NK-92 treated with Interleukin-12 subunit alpha and Interleukin-12 subunit beta, amount 100 ng/mL, for 24 hours (cell line): ENCODE results near the gene USP5.

ENCODE experiments used
- DNase-seq: peaks from one replicate; lab custom pipeline; 2025; lab: John Stamatoyannopoulos, UW

USP5 gene

DNA sequence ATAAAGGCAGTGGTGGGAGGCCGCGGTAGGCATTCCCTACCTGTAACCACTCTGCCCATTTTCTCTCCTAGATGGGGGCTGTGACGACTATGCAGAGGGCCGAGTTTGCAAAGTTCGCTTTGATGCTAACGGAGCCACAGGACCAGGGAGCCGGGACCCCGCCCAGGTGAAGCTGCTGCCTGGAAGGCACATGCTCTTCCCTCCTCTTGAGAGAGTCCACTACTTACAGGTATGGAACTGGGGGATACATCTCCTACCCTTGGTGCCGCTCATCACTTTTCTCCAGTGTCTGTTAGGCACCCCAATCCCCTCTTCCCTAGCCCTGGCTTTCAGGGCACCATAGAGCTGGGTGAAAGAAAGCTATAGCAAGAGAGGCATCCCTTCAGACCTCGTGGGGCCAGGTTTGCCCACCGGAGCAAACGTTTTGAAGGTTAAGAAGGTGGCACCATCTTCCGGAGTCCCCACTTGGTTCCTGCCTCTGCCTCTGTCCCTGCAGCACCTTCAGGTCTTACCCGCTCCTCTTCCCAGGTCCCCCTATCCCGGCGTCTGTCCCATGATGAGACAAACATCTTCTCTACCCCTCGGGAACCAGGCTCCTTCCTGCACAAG is 25.7 kb upstream of the USP5 start:
- DNase-seq, result no peak

DNA sequence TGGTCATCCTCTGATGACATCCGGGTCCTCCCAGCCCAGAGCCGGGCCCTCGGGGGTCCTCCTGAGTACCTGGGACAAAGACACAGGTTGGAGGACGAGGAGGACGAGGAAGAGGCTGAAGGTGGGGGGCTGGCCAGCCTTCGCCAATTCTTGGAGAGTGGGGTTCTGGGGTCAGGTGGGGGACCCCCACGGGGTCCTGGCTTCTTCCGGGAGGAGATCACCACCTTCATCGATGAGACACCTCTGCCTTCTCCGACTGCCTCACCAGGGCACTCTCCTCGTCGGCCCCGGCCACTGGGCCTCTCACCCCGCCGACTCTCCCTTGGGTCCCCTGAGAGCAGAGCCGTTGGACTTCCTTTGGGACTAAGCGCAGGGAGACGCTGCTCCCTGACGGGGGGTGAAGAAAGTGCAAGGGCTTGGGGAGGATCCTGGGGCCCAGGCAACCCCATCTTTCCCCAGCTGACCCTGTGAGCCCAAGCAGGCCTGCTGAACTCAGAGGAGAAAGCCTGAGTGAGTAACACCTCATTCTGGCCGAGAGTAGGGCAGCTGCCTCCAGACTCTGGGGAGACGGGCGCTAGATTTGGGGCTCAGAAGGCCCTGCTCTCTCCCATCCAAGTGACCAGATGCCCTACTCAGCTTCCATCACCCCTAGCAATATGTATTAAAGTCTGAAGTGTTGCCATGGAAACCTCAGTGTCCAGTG is 25.1 kb upstream of the USP5 start:
- DNase-seq, result no peak

DNA sequence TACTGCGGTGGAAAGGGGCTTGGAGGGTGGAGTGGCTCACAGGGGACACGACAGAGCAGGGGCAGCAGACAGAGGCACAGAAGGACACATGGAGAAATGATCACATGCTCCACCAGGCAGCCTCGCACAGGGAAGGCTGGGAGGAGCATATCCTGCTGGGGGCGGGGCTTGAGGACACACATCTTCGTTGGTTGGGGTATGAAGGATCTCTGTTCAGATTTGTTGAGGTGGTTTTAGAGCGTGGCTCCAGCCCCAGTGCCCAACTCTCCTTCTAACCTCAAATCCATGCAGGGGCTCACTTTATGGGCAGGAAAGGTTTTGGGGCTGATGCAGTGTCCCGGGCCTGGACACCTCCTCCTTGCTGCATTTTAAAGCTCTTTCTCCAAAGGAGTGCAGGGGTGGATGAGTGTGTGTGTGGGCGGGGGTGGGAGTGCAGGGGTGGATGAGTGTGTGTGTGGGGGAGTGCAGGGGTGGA is 24.5 kb upstream of the USP5 start:
- DNase-seq, result no peak

DNA sequence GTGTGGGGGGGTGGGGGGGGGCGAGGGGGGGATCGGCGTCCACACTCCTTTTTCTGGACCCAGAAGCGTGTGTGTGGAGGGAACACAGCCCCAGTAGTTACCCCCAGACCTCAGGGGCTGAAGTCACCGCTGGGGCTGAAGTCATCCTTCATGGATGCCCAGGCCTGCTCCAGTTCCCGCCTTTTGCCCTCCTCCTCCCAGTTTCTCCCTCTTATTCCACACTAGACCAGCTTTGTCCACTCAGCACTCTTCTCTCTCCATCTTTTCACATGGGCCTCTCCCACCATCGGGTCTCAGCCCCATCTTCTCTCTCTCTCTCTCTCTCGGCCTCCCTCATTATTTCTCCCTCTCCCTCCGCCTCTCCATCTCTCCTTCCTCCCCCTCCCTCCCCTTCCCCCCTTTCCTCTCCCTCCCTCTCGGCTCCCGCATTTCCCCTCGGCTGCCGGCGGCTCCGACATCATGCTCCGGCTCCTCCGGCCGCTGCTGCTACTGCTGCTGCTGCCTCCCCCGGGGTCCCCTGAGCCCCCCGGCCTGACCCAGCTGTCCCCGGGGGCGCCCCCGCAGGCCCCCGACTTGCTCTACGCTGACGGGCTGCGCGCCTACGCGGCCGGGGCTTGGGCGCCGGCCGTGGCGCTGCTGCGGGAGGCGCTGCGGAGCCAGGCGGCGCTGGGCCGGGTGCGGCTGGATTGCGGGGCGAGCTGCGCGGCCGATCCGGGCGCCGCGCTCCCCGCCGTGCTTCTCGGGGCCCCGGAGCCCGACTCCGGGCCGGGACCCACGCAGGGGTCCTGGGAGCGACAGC is 23.8 kb upstream of the USP5 start, which contains the start of gene P3H3:
Gene P3H3, plus strand, starts transcription at position 426 of the 799 bp plus-strand sequence. Its CDS starts 34 bp downstream, at position 460.
- no peak for DNase-seq

DNA sequence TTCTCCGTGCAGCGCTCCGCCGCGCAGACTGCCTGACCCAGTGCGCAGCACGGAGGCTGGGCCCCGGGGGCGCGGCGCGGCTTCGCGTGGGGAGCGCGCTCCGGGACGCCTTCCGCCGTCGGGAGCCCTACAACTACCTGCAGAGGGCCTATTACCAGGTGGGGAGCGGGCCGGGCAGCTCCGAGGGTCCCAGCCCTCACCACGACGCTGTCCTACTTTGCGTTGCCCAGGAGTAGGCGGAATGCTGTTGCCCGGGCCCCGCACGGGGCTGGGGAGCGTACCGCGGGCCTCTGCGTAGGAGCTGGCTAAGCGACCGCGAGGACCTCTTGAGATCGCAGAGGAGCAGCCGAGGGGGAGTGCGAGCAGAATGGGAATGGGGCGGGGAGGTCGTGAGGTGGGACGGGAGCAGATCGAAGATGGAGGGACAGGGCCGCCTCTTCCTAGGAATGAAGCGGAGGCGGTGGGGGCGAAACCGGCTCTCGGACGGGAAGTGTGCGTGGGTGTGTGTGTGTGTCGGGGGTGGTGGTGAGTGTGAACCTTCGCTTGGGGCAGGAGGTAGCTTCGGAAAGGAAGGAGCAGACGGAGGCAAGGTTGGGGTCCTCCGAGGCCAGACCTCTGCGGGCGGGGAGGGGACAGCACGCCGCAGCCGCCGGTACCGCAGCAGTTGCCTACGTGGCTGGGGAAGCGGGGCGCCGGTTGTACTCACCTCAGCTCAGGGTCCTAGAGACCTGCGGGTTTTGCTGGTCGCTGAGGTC is 23.0 kb upstream of the USP5 start:
- no peak for DNase-seq

DNA sequence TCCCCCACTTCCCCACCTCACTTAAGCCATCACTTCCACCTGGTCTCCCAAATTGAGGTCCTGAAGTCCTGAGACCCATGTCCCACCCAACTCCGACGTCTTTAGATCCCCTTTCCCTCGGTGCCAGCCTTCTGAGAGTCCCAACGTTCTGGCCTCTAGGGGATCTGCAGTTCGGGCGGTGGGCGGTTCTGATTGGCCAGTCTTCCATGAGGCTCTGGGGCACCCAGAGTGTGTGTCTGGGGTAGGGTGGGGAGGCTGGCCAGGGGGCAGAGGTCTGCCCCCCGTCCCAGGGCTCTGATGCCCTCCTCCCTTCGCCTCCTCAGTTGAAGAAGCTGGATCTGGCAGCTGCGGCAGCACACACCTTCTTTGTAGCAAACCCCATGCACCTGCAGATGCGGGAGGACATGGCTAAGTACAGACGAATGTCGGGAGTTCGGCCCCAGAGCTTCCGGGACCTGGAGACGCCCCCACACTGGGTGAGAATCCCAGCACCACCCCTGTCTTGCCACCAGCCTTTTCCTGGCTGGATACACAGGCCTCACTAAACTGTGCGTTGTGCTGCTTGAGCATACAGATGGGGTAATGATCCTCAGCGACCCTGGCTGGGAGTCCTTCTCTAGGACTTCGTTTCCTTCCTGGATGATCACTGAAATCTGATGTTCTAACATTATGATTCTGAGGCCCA is 22.3 kb upstream of the USP5 start:
- DNase-seq, result no peak

DNA sequence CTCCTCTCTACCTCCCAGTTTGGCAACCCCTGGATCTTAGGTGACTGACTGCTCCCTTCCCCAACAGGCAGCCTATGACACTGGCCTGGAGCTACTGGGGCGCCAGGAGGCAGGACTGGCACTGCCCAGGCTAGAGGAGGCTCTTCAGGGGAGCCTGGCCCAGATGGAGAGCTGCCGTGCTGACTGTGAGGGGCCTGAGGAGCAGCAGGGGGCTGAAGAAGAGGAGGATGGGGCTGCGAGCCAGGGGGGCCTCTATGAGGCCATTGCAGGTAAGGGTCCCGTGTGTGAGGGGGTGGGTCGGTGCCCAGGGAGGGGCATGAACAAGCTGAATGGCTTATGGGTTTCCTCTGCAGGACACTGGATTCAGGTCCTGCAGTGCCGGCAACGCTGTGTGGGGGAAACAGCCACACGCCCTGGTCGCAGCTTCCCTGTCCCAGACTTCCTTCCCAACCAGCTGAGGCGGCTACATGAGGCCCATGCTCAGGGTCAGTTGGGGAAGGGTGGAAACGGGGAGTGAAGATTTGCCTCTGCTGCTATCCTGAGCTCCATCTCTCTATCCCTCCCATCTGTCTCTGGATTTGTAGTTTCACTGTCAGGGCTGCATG is 21.6 kb upstream of the USP5 start:
- DNase-seq, result no peak

DNA sequence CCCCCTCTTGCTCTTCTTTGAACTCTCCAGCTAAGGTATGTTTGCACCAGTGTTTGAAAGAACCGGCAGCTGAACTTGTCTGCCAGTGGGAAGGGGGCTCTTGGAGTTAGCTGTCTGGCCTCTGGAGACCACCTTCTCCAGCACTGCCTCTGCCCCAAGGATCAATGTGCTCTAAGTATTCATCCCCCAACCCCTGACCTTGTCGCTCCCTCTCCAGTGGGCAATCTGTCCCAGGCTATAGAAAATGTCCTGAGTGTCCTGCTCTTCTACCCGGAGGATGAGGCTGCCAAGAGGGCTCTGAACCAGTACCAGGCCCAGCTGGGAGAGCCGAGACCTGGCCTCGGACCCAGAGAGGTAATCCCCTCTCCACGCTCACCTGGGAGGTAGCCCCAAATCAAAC is 21.0 kb upstream of the USP5 start:
- DNase-seq, result no peak

DNA sequence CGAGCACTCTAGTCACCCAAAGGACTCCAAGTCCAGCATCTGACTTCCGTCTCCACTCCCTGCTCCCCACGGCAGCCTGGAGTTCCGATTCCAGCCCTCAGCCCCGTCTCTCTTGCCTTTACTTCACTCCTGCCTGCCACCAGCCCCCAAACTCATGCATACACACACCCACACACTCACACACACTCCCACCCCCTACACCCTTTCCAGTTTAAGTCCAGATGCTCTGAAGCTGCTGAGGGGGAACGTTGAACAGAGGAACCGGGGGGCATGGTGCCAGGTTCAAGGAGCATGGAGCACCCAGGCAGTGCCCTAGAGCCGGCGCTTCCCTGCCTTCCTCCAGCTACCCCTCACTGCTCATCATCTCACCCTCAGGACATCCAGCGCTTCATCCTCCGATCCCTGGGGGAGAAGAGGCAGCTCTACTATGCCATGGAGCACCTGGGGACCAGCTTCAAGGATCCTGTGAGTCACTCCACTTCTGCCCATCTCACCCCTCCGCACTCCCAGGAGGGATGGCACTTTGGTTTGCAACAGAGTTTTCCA is 20.4 kb upstream of the USP5 start:
- DNase-seq, result no peak

DNA sequence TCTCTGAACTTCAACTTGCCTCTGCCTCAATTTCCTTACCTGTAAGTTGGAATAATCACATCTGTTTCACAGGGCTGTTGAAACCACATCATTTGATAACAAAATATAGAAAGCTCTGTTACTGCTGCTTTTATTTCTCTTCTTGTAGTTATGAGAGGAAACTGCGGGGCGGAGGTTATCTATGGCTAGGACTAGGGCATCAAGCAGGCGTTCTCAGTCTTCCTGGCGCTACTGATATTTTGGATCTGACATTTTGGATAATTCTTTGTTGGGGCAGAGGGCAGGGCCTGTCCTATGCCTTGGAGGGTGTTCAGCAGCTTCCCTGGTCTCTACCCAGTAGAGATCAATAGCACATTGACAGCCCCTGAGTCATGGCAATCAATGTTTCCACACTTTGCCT is 19.8 kb upstream of the USP5 start:
- DNase-seq, result no peak

DNA sequence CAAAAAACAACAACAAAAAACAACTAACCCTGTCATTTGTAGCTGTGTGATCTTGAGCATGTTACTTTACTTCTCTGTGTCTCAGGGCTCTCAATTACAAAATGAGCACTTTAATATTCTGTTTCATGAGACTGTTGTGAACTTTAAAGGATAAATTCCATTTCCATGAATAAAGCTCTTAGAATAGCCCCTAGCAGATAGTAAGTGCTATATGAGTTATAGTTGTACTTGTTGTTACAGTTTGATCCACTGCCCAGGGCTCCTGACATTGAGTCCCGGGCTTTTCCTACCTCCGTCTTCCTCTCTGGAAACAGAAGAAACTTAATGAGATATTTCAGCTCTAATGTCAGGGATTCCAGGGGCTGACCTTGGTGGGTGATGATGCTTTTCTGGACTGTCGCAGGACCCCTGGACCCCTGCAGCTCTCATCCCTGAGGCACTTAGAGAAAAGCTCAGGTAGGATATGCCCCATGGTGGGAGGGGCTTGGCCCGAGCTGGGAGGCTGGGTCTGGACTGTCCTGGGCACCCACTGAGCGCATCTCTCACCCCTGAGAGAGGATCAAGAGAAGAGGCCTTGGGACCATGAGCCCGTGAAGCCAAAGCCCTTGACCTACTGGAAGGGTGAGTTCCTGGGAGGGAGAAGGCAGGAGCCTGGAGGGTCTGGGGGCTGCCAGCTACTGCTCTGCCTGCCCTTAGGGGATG is 18.6 kb upstream of the USP5 start:
- DNase-seq, result no peak

DNA sequence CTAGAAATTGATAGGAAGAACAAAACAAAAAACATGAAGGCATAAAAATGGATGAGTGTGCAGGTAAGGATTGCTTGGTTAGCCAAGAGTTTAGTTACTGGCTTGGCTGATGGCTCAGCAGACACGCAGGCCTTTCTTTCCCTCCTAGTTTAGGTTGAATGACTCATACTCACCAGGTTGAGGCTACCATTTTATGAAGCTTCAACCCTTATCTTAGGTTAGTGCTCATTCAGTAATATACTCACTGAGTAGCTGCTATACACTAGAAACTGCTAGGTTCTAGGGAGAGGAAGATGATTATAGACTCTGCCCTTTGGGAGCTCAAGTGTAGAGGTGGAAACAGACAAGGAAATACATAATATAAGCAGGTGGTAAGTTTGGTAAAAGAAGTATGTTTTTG is 17.7 kb upstream of the USP5 start:
- no peak for DNase-seq

DNA sequence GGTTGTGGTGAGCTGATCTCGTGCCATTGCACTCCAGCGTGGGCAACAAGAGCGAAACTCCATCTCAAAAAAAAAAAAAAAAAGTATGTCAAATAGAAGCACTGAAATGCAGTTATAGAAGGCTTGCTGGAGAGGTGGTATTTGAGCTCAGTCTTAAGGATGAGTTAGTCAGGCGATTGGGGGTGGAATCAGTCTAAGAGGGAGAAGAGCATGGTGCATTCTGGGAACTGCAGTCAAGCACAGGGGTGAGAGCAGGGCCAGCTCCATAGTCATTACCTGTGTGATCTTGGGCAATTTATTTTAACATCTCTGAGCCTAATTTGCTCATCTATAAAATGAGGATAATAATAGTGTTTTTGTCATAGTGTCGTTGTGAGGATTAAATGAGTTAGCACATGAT is 17.1 kb upstream of the USP5 start:
- DNase-seq, result no peak

DNA sequence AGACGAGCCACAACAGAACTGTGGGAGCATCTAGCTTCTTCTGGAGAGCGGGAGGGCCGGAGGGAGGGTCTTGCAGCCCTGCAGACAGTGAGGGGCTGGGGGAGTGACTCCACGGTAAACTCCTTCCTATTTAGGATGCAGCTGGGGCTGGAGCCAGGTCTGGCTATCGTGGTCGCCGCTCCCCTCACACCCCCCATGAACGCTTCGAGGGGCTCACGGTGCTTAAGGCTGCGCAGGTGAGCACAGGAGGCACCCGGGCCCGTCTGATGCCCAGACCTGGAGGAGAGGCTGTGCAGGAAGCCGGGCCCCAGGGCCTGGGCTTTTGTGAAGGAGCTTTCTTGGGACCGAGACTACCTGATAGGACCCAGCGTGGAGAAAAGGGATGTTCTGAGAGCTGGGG is 15.1 kb upstream of the USP5 start:
- DNase-seq, result no peak

DNA sequence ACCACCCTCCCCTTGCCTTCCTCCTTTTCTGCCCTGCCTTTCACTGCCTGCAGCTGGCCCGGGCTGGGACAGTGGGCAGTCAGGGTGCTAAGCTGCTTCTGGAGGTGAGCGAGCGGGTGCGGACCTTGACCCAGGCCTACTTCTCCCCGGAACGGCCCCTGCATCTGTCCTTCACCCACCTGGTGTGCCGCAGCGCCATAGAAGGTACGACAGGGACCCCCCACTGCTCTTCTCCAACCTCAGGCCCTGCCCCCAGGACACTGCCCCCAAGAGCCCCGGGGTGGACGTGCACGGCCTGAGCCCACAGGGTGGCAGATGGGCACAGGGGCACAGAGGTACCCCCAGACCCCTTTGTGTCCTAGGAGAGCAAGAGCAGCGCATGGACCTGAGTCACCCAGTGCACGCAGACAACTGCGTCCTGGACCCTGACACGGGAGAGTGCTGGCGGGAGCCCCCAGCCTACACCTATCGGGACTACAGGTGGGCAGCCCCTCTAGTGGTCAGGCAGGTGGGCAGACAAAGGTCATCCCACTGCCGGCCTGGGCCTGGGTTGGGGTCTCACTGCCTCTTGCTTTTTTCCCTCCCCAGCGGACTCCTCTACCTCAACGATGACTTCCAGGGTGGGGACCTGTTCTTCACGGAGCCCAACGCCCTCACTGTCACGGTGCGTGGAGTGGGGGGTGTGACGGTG is 14.4 kb upstream of the USP5 start:
- no peak for DNase-seq

DNA sequence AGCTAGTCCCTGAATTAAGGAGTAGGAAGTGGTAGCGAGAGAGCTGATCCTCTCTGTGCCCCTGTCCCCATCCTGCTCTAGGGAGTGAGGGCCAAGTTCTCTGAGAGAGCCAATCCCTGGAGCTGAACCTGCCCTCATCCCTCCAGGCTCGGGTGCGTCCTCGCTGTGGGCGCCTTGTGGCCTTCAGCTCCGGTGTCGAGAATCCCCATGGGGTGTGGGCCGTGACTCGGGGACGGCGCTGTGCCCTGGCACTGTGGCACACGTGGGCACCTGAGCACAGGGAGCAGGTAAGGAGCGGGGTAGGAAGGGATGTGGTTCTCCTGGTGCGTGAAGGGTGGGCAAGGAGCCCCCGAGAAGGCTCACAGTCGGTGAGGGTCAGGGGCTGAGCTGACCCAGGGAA is 13.1 kb upstream of the USP5 start:
- DNase-seq, result no peak

DNA sequence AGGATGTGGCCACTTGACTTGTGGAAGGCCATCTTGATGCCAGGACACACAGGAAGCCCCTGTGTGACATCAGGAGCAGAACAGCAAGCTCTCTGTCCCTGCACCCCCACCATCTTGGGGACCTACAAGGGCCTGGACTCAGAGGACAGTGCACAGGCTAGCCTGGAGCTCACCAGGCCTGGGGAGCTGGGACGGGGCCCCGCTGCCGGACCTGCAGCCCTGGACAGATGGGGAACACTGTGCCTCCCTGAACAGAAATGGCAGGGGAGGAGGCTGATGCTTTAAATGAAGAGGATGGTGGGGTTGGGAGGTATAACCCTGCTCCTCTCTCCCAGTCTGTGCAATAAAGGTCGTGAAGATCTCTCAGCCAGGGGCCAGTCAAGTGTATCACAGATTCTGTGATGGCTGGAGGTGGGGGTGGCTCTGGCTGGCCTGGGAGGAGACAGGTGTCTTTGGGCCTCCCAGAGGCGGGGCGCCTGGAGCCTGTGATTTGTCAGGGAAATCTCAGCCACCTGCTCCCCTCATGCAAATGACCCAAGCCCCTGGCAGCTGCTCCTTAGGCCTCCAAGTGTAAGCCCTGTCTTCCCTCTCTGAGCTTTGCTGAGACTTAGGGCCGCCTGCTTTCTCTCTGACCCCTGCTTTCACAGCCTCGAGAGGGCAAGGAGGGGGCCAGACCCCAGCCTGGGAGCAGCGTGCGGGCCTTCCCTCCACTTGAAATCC is 12.3 kb upstream of the USP5 start:
- no peak for DNase-seq

DNA sequence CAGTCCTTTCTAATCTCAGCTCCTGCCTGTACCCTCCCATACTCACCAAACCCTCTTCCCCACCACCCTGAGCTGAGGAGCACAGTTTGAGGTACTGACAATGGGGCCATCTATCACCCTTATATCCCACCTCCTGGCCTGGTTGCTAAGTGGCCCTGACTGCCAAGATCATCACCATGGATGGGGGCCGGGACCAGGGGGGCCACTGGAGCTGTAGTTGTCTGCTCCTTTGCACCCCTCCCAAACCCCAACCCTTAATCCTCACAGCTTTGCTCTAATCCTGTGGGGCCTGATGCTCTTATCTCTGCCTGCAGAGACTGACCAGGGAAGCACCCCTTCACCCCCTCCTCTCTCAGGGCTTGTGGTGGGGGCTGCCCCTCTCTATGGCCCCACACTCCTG is 11.6 kb upstream of the USP5 start:
- DNase-seq, result no peak
